Thoracic aorta (tissue), 2 donors: ENCODE measurements around the gene PRF1. TPM values are rescaled to one million over a fixed set of nuclear protein-coding genes. Genes with fewer than 3 reads are reported as not detected.

Experiments used
- ATAC-seq: fragments of 150-250 bp; one replicate; pipeline ENCODE4 v1.8.0; 2017; ENCODE audit warnings: low read depth; ENCODE audit not compliant: insufficient number of reproducible peaks, low FRiP score
- DNase-seq: peaks from one replicate; pipeline ENCODE4 v3.0.0-alpha.2; 2020; ENCODE audit warnings: low spot score
- H3K27ac ChIP-seq, 2 donors: fragments of 200-600 bp; sonication (generic); 1 replicate in 1 of 2; 2 replicates in 1 of 2; pipeline ENCODE4 v1.5.1; 2016; ENCODE audit warnings: mild to moderate bottlenecking in 2 of 2, moderate library complexity in 2 of 2
- H3K27me3 ChIP-seq: fragments of 200-600 bp; sonication (generic); replicated peaks from 2 replicates; pipeline ENCODE4 v1.6.0; 2016; ENCODE audit warnings: mild to moderate bottlenecking; ENCODE audit not compliant: insufficient read depth
- H3K36me3 ChIP-seq: fragments of 200-600 bp; sonication (generic); one replicate; pipeline ENCODE4 v1.5.1; 2016
- H3K4me1 ChIP-seq, 2 donors: fragments of 200-600 bp; sonication (generic); 1 replicate in 1 of 2; 2 replicates in 1 of 2; pipeline versions ENCODE4 v1.5.1 to v1.6.0; 2016; ENCODE audit warnings: low read depth in 2 of 2, mild to moderate bottlenecking in 1 of 2; ENCODE audit not compliant: control insufficient read depth in 1 of 2
- H3K4me3 ChIP-seq: fragments of 200-600 bp; sonication (generic); 2 replicates; pipeline ENCODE4 v1.5.1; 2016; ENCODE audit warnings: mild to moderate bottlenecking
- H3K9me3 ChIP-seq: fragments of 200-600 bp; sonication (generic); 2 replicates; pipeline ENCODE4 v1.5.1; 2016
- CTCF ChIP-seq: fragments of 200-600 bp; sonication (generic); IDR thresholded peaks from one replicate; pipeline ENCODE4 v1.5.1; 2019; ENCODE audit warnings: antibody characterized with exemption
- total RNA-seq, 2 donors: library from RNA; depleted of rRNA; stranded (reverse); fragments of >200 nt; gene quantifications; one replicate each; pipeline versions ENCODE4 v1.1.0 to v1.2.3, GENCODE V29; 2016

PRF1 gene
- total RNA-seq, 2 donors from 2014 or later = 3.7 to 5.4 TPM

- TF ChIP-seq CTCF = no peak
- Histone ChIP-seq H3K27ac (no peak overlapping the region), H3K4me3 (no peak overlapping the region), H3K9me3 (no peaks in the 10 kb centered on the region), H3K36me3 (no peaks in the 10 kb centered on the region), H3K4me1 (peaks cover 0 to 5% of the 10 kb centered on the region in 2 donors), H3K27me3 (no peaks in the 10 kb centered on the region)
- ATAC-seq (no peak), DNase-seq (no peak)
These were observed 52.1 kb downstream of the PRF1 start for GRCh38 chr10:70550459-70550858.

- Histone ChIP-seq H3K9me3 (no peaks in the 10 kb centered on the region), H3K4me1 (peaks cover 0 to 5% of the 10 kb centered on the region in 2 donors), H3K36me3 (no peaks in the 10 kb centered on the region), H3K27me3 (no peaks in the 10 kb centered on the region), H3K4me3 (no peak overlapping the region), H3K27ac (no peak overlapping the region)
- DNase-seq = no peak
- ATAC-seq = no peak
- TF ChIP-seq CTCF = peak; percentile 84
These were observed 52.5 kb downstream of the PRF1 start for GRCh38 chr10:70549962-70550458.

- H3K4me1 ChIP-seq = peaks cover 0 to 5% of the 10 kb centered on the region in 2 donors
- ATAC-seq = no peak
- TF ChIP-seq CTCF = no peak
These were observed 53.1 kb downstream of the PRF1 start for GRCh38 chr10:70549351-70549961.

More at GRCh38 chr10:70549351-70549961, 53.1 kb downstream of the PRF1 start:
- no peaks in the 10 kb centered on the region for H3K27me3 ChIP-seq
- no peak for DNase-seq
- no peak overlapping the region for H3K27ac ChIP-seq
- no peak overlapping the region for H3K4me3 ChIP-seq
- no peaks in the 10 kb centered on the region for H3K9me3 ChIP-seq
- H3K36me3 ChIP-seq = no peaks in the 10 kb centered on the region

Other genes with a start within 250 kb of the PRF1 start
- 1 to 10 TPM; 1.9 to 4.7 TPM for gene LRRC20, start 220.1 kb downstream of the PRF1 start, total RNA-seq
- 10 to 100 TPM; 52.8 to 60.0 TPM for gene EIF4EBP2, start 198.6 kb downstream of the PRF1 start, total RNA-seq
- under 1 TPM in 1 of 2 donors, not detected in 1; 0.27 TPM for gene NODAL, start 161.1 kb downstream of the PRF1 start, total RNA-seq
- gene PALD1, start 124.0 kb downstream of the PRF1 start, total RNA-seq = 10 to 100 TPM; 19.5 to 19.7 TPM
- gene ADAMTS14, start 69.8 kb upstream of the PRF1 start, total RNA-seq = 1 to 10 TPM in 1 of 2 donors, not detected in 1; 1.3 TPM
- not detected for gene TBATA, start 182.6 kb upstream of the PRF1 start, total RNA-seq
- gene SGPL1, start 213.2 kb upstream of the PRF1 start, total RNA-seq = 10 to 100 TPM; 15.0 to 26.0 TPM